CD14-positive monocyte (primary cell): Measurements from ENCODE around the gene RUNX2. TPM values are rescaled to one million over a fixed set of nuclear protein-coding genes. Genes with fewer than 3 reads are reported as not detected.

Experiments
- DNase-seq, 3 donors: peaks; one replicate each; pipeline ENCODE4 v3.0.0-alpha.2; 2011 to 2022
- H2AFZ ChIP-seq: 2 replicates; pipeline ENCODE4 v1.6.0; 2012; ENCODE audit warnings: mild to moderate bottlenecking, low read depth, low read length, inconsistent platforms; ENCODE audit not compliant: insufficient read depth, poor library complexity, severe bottlenecking
- H3K27ac ChIP-seq, 2 donors: 1 replicate in 1 of 2; 2 replicates in 1 of 2; pipeline ENCODE4 v1.5.1; 2012 to 2013; ENCODE audit warnings: low read length in 2 of 2, control low read depth in 1 of 2, inconsistent platforms in 1 of 2, low read depth in 1 of 2, mild to moderate bottlenecking in 1 of 2
- H3K27me3 ChIP-seq, 2 donors: one replicate each; pipeline versions ENCODE4 v1.6.0 to v1.6.1; 2011 to 2013; ENCODE audit warnings: low read length in 2 of 2; ENCODE audit not compliant: control insufficient read depth in 2 of 2, insufficient read depth in 2 of 2
- H3K36me3 ChIP-seq, 2 donors: replicated peaks in 1 of 2; 1 replicate in 1 of 2; 2 replicates in 1 of 2; pipeline versions ENCODE4 v1.5.1 to v1.6.1; 2012 to 2013; ENCODE audit warnings: low read length in 2 of 2, control low read depth in 1 of 2, inconsistent platforms in 1 of 2, mild to moderate bottlenecking in 1 of 2; ENCODE audit not compliant: insufficient read depth in 2 of 2, control insufficient read depth in 1 of 2
- H3K4me1 ChIP-seq, 2 donors: 1 replicate in 1 of 2; 2 replicates in 1 of 2; pipeline versions ENCODE4 v1.5.1 to v1.6.1; 2012 to 2013; ENCODE audit warnings: low read length in 2 of 2, control low read depth in 1 of 2, inconsistent platforms in 1 of 2, mild to moderate bottlenecking in 1 of 2, moderate library complexity in 1 of 2; ENCODE audit not compliant: insufficient read depth in 2 of 2, control insufficient read depth in 1 of 2
- H3K4me2 ChIP-seq: replicated peaks from 2 replicates; pipeline ENCODE3; 2012; ENCODE audit warnings: low read length, moderate library complexity, mild to moderate bottlenecking; ENCODE audit not compliant: poor library complexity, severe bottlenecking; ENCODE audit errors: extremely low read depth
- H3K4me3 ChIP-seq, 3 experiments: fragments of 200-600 bp in 1 of 3; sonication (generic) in 1 of 3; replicated peaks in 1 of 3; 1 replicate in 2 of 3; 2 replicates in 1 of 3; pipeline ENCODE4 v1.5.1; 2011 to 2013; ENCODE audit warnings: low read length in 3 of 3, mild to moderate bottlenecking in 3 of 3, control low read depth in 2 of 3, low read depth in 2 of 3, inconsistent platforms in 1 of 3, moderate library complexity in 1 of 3
- H3K79me2 ChIP-seq: 2 replicates; pipeline ENCODE4 v1.6.0; 2012; ENCODE audit warnings: mild to moderate bottlenecking, control low read depth, inconsistent platforms, low read length, moderate library complexity; ENCODE audit not compliant: insufficient read depth
- H3K9ac ChIP-seq: 2 replicates; pipeline ENCODE4 v1.6.0; 2017; ENCODE audit warnings: low read length, mild to moderate bottlenecking; ENCODE audit not compliant: insufficient read depth, poor library complexity, severe bottlenecking
- H3K9me3 ChIP-seq, 2 donors: replicated peaks in 1 of 2; 1 replicate in 1 of 2; 2 replicates in 1 of 2; pipeline versions ENCODE4 v1.5.1 to v1.6.1; 2012 to 2013; ENCODE audit warnings: low read length in 2 of 2, control low read depth in 1 of 2; ENCODE audit not compliant: control insufficient read depth in 1 of 2, insufficient read depth in 1 of 2
- H4K20me1 ChIP-seq: 2 replicates; pipeline ENCODE4 v1.6.0; 2012; ENCODE audit warnings: mild to moderate bottlenecking, low read length, control low read depth, moderate library complexity; ENCODE audit not compliant: insufficient read depth
- H3K27ac Mint-ChIP-seq, 7 donors: one replicate each; pipeline ENCODE4 v1.8.0; 2020; ENCODE audit warnings: mild to moderate bottlenecking in 7 of 7, mixed read lengths in 7 of 7, moderate library complexity in 6 of 7, inconsistent platforms in 2 of 7
- H3K27me3 Mint-ChIP-seq, 3 donors: one replicate each; pipeline ENCODE4 v1.8.0; 2021 to 2022; ENCODE audit warnings: low read depth in 3 of 3, mild to moderate bottlenecking in 3 of 3, mixed read lengths in 3 of 3, moderate library complexity in 3 of 3, inconsistent platforms in 1 of 3
- H3K36me3 Mint-ChIP-seq, 2 donors: one replicate each; pipeline ENCODE4 v1.8.0; 2020; ENCODE audit warnings: mixed read lengths in 2 of 2, inconsistent platforms in 1 of 2, mild to moderate bottlenecking in 1 of 2
- H3K4me1 Mint-ChIP-seq: one replicate; pipeline ENCODE4 v1.8.0; 2020; ENCODE audit warnings: mild to moderate bottlenecking, mixed read lengths
- H3K4me3 Mint-ChIP-seq, 2 donors: one replicate each; pipeline ENCODE4 v1.8.0; 2020; ENCODE audit warnings: mild to moderate bottlenecking in 2 of 2, mixed read lengths in 2 of 2, moderate library complexity in 1 of 2
- H3K9me3 Mint-ChIP-seq, 7 donors: one replicate each; pipeline ENCODE4 v1.8.0; 2020 to 2022; ENCODE audit warnings: mixed read lengths in 7 of 7, mild to moderate bottlenecking in 6 of 7, moderate library complexity in 6 of 7, inconsistent platforms in 2 of 7
- CTCF ChIP-seq: fragments of 200-600 bp; IDR thresholded peaks from one replicate; pipeline ENCODE4 v1.8.0; 2022; ENCODE audit warnings: antibody characterized with exemption, mild to moderate bottlenecking
- WGBS: methylation state at CpG from one replicate; pipeline ENCODE4 v1.1.5; 2013; ENCODE audit warnings: missing lambda C conversion rate; ENCODE audit not compliant: insufficient coverage; 5-methylcytosine and 5-hydroxymethylcytosine counted together
- intact Hi-C, 2 donors: fragments of 100-400 bp; cut with micrococcal nuclease; formaldehyde crosslinking; loops; one replicate each; pipeline versions ENCODE4 v1.15.0 to v1.15.1; 2023
- polyA plus RNA-seq, 3 donors: library from polyadenylated mRNA; depleted of rRNA in 1 of 3; unstranded in 2 of 3; stranded (reverse) in 1 of 3; fragments of 300-500 nt in 2 of 3; fragments of >200 nt in 1 of 3; fragmentation: Illumina TruSeq in 2 of 3; gene quantifications; 1 replicate in 2 of 3; 2 replicates in 1 of 3; pipeline ENCODE4 v1.2.3, GENCODE V29; 2012 to 2021

RUNX2 gene
- polyA plus RNA-seq, 3 donors: 1.3 to 5.0 (median 2.5) TPM

- peaks cover 21 to 24% of the 10 kb centered on the region in 2 donors for H3K36me3 Mint-ChIP-seq
- H3K9me3 ChIP-seq: no peaks in the 10 kb centered on the region
- H3K27ac ChIP-seq: no peak overlapping the region
- no peak overlapping the region for H3K4me3 Mint-ChIP-seq
- H2AFZ ChIP-seq: no peak overlapping the region
- peaks cover 0 to 3% (median 0%) of the 10 kb centered on the region in 3 donors for H3K27me3 Mint-ChIP-seq
- no peaks in the 10 kb centered on the region for H3K4me1 Mint-ChIP-seq
- H4K20me1 ChIP-seq: no peaks in the 10 kb centered on the region
- DNase-seq: no peak
- H3K27ac Mint-ChIP-seq: peak overlapping the region in 2 of 7 donors; percentile 37 to 42
- no peaks in the 10 kb centered on the region for H3K4me1 ChIP-seq
- TF ChIP-seq CTCF: no peak
- no peaks in the 10 kb centered on the region for H3K27me3 ChIP-seq
- no peak overlapping the region for H3K4me2 ChIP-seq
- H3K79me2 ChIP-seq: no peaks in the 10 kb centered on the region
- intact Hi-C loops: no loop called here
- WGBS: 100% methylated on average over 2 of the region's 7 CpGs
- H3K9me3 Mint-ChIP-seq: no peaks in the 10 kb centered on the region
- no peak overlapping the region for H3K4me3 ChIP-seq
- peaks cover 11 to 25% of the 10 kb centered on the region in 2 donors for H3K36me3 ChIP-seq
- H3K9ac ChIP-seq: no peak overlapping the region
Measured at GRCh38 chr6:45548657-45549515, 220.8 kb downstream of the RUNX2 start.

- Histone ChIP-seq H3K27me3 (no peaks in the 10 kb centered on the region), H3K36me3 (peaks cover 2 to 13% of the 10 kb centered on the region in 2 donors), H3K9me3 (no peaks in the 10 kb centered on the region), H2AFZ (no peak overlapping the region), H3K4me2 (no peak overlapping the region), H3K9ac (no peak overlapping the region), H3K4me3 (no peak overlapping the region), H4K20me1 (no peaks in the 10 kb centered on the region), H3K27ac (no peak overlapping the region), H3K79me2 (no peaks in the 10 kb centered on the region), H3K4me1 (no peaks in the 10 kb centered on the region)
- 100% methylated on average over 1 of the region's 6 CpGs for WGBS
- no peaks in the 10 kb centered on the region for H3K4me1 Mint-ChIP-seq
- peaks cover 4 to 9% of the 10 kb centered on the region in 2 donors for H3K36me3 Mint-ChIP-seq
- H3K4me3 Mint-ChIP-seq: no peak overlapping the region
- peaks cover 0 to 4% (median 0%) of the 10 kb centered on the region in 3 donors for H3K27me3 Mint-ChIP-seq
- no peak for DNase-seq
- H3K9me3 Mint-ChIP-seq: no peaks in the 10 kb centered on the region
- peak overlapping the region in 1 of 7 donors; percentile 55 for H3K27ac Mint-ChIP-seq
- intact Hi-C loops: no loop called here
- no peak for TF ChIP-seq CTCF
Measured at GRCh38 chr6:45552536-45552935, 224.4 kb downstream of the RUNX2 start.
